GM10248 (cell line): ENCODE measurements around the gene KLK15.

ENCODE experiments used
- CTCF ChIA-PET: fragments of 300-600 bp; sonication (Branson Sonifier 250); formaldehyde crosslinking; extraction: SDS; loops from one replicate; lab custom pipeline; 2021; ENCODE audit warnings: antibody characterized with exemption; lab: Yijun Ruan, JAX
- POLR2A ChIA-PET: fragments of 350-650 bp; sonication (Branson Sonifier 250); formaldehyde crosslinking; extraction: SDS; loops from one replicate; lab custom pipeline; 2020; ENCODE audit warnings: antibody characterized with exemption; lab: Yijun Ruan, JAX
- DNase-seq: peaks from one replicate; pipeline ENCODE4 v3.0.0; 2012; ENCODE audit errors: extremely low spot score
- CTCF ChIP-seq: IDR thresholded peaks from 2 replicates; pipeline ENCODE4 v1.5.1; 2012; ENCODE audit warnings: mild to moderate bottlenecking, low read depth; ENCODE audit errors: extremely low read depth, missing control alignments, control extremely low read depth

The KLK15 gene

GRCh38 chr19:50778906-50779430, 54.4 kb downstream of the KLK15 start:
- ChIA-PET CTCF (interaction anchor here (1.0 to 3.0 kb wide), 8 partner anchors 14 to 422 kb away, joined by 3 to 12 read pairs (median 4); no protein-coding TSS in a partner anchor), POLR2A (no interaction called here)
- TF ChIP-seq CTCF = no peak

GRCh38 chr19:50777830-50778303, 55.5 kb downstream of the KLK15 start:
- TF ChIP-seq CTCF = no peak
- CTCF ChIA-PET = interaction anchor here (1.2 kb wide), 1 partner anchor 421 kb away, joined by 3 read pairs; no protein-coding TSS in a partner anchor
- POLR2A ChIA-PET = no interaction called here
- peak; percentile 5 for DNase-seq

More at GRCh38 chr19:50778906-50779430, 54.4 kb downstream of the KLK15 start:
- DNase-seq = no peak

DNA sequence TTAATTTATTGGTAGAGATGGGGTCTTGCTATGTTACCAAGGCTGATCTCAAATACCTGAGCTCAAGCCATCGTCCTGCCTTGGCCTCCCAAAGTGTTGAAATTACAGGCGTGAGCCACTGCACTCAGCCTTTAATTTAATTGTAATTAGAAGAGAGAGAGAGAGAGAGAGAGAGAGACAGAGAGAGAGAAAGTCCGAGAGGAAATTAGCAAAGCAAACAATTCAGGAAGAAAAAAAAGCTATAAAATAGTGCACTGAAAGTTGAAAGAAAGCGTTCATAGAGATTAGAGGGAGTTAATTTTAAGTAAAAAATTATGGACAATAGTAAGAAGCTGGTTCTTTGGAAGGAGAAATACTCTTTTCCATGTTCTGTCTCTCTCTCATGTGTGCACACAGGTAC, 56.1 kb downstream of the KLK15 start:
- CTCF ChIA-PET = interaction anchor here (0.8 to 1.4 kb wide), 4 partner anchors 18 to 420 kb away, joined by 3 to 6 read pairs (median 3); no protein-coding TSS in a partner anchor
- no peak for DNase-seq
- TF ChIP-seq CTCF = no peak
- POLR2A ChIA-PET = no interaction called here

DNA sequence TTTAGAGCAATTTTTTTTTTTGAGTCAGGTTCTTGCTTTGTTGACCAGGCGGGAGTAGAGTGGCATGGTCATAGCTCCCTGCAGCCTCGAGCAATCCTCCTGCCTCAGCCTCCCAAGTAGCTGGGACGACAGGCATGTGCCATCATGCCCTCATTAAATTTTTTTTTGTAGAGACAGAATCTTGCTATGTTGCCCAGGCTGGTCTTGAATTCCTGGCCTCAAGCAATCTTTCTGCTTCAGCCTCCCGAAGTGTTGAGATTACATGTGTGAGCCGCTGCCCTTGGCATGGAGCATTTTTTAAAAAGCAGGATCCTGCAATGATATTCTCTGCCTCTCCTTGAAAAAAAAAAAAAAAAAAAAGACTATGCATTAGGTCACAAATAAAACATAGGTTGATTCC, 57.2 kb downstream of the KLK15 start:
- TF ChIP-seq CTCF = no peak
- no peak for DNase-seq
- CTCF ChIA-PET = interaction anchor here (1.4 kb wide), 1 partner anchor 239 kb away, joined by 6 read pairs; no protein-coding TSS in a partner anchor
- POLR2A ChIA-PET = no interaction called here
